GM23338 (cell line): ENCODE data around the gene WTIP. TPM values are rescaled to one million over a fixed set of nuclear protein-coding genes. Genes with fewer than 3 reads are reported as not detected.

Experiments
- ATAC-seq: fragments of 200-7000 bp; cut with Tn5 transposase; 3 replicates; pipeline ENCODE4 v1.9.1; 2020
- DNase-seq: peaks from one replicate; pipeline ENCODE4 v3.0.0-alpha.2; 2015; ENCODE audit warnings: low spot score
- H2AFZ ChIP-seq: fragments of 200-600 bp; sonication (generic); 2 replicates; pipeline ENCODE4 v1.8.0; 2016; ENCODE audit warnings: antibody characterized with exemption, mild to moderate bottlenecking, moderate library complexity
- H3F3A ChIP-seq: fragments of 200-600 bp; sonication (generic); replicated peaks from 2 replicates; pipeline ENCODE4 v1.8.0; 2017; ENCODE audit warnings: antibody characterized with exemption, mixed run types, low read depth
- H3K27ac ChIP-seq: fragments of 200-600 bp; sonication (generic); 2 replicates; pipeline ENCODE4 v1.6.1; 2016; ENCODE audit warnings: low read depth
- H3K27me3 ChIP-seq: fragments of 200-600 bp; sonication (generic); 2 replicates; pipeline ENCODE4 v1.8.0; 2016; ENCODE audit warnings: mild to moderate bottlenecking, mixed run types, moderate library complexity; ENCODE audit not compliant: insufficient read depth
- H3K36me3 ChIP-seq: fragments of 200-600 bp; sonication (generic); 2 replicates; pipeline ENCODE4 v1.8.0; 2016; ENCODE audit warnings: mild to moderate bottlenecking; ENCODE audit not compliant: insufficient read depth
- H3K4me1 ChIP-seq: fragments of 200-600 bp; sonication (generic); 2 replicates; pipeline ENCODE4 v1.8.0; 2016; ENCODE audit warnings: mild to moderate bottlenecking, moderate library complexity; ENCODE audit not compliant: insufficient read depth
- H3K4me2 ChIP-seq: fragments of 200-600 bp; sonication (generic); 2 replicates; pipeline ENCODE4 v1.7.1; 2017; ENCODE audit warnings: mixed run types
- H3K4me3 ChIP-seq: fragments of 200-600 bp; sonication (generic); 2 replicates; pipeline ENCODE4 v1.6.1; 2016; ENCODE audit warnings: mixed run types
- H3K79me2 ChIP-seq: fragments of 200-600 bp; sonication (generic); replicated peaks from 2 replicates; pipeline ENCODE4 v1.8.0; 2017; ENCODE audit warnings: mild to moderate bottlenecking; ENCODE audit not compliant: insufficient read depth
- H3K9me2 ChIP-seq: fragments of 200-600 bp; sonication (generic); 2 replicates; pipeline ENCODE4 v1.8.0; 2017; ENCODE audit not compliant: insufficient read depth
- H4K20me1 ChIP-seq: fragments of 200-600 bp; sonication (generic); replicated peaks from 2 replicates; pipeline ENCODE4 v1.8.0; 2017; ENCODE audit warnings: mild to moderate bottlenecking; ENCODE audit not compliant: insufficient read depth
- H3K27ac Mint-ChIP-seq: 2 replicates; pipeline ENCODE4 v1.8.0; 2020; ENCODE audit warnings: inconsistent platforms, mild to moderate bottlenecking, moderate library complexity, mixed read lengths
- H3K27me3 Mint-ChIP-seq: 3 replicates; pipeline ENCODE4 v1.8.0; 2022; ENCODE audit warnings: low read depth, mild to moderate bottlenecking, moderate library complexity, mixed read lengths, inconsistent platforms; ENCODE audit not compliant: insufficient read depth, poor library complexity
- H3K36me3 Mint-ChIP-seq: 3 replicates; pipeline ENCODE4 v1.8.0; 2021; ENCODE audit warnings: low read depth, mild to moderate bottlenecking, inconsistent platforms, moderate library complexity, mixed read lengths
- H3K4me1 Mint-ChIP-seq: 3 replicates; pipeline ENCODE4 v1.8.0; 2020; ENCODE audit warnings: mild to moderate bottlenecking, inconsistent platforms, mixed read lengths
- H3K4me3 Mint-ChIP-seq: 3 replicates; pipeline ENCODE4 v1.8.0; 2021; ENCODE audit warnings: moderate library complexity, mild to moderate bottlenecking, inconsistent platforms, mixed read lengths
- H3K9me3 Mint-ChIP-seq: 3 replicates; pipeline ENCODE4 v1.8.0; 2020; ENCODE audit warnings: moderate library complexity, mild to moderate bottlenecking, inconsistent platforms, mixed read lengths
- CREB1 ChIP-seq: fragments of 250-450 bp; sonication (Bioruptor Pico); IDR thresholded peaks from 2 replicates; pipeline ENCODE4 v1.5.0; 2020; ENCODE audit warnings: low read depth, mild to moderate bottlenecking, moderate library complexity
- EZH2phosphoT487 ChIP-seq: fragments of 200-600 bp; sonication (generic); IDR thresholded peaks from one replicate; pipeline ENCODE4 v1.8.1; 2018; ENCODE audit warnings: antibody characterized with exemption; ENCODE audit not compliant: unreplicated experiment
- STAT1 ChIP-seq: IDR thresholded peaks from one replicate; pipeline ENCODE4 v1.6.1; 2016; ENCODE audit warnings: antibody characterized with exemption; ENCODE audit not compliant: unreplicated experiment
- ZNF331 ChIP-seq: fragments of 250-450 bp; sonication (Bioruptor Pico); IDR thresholded peaks from 2 replicates; pipeline ENCODE4 v1.5.0; 2020; ENCODE audit warnings: low read depth, mild to moderate bottlenecking, moderate library complexity
- polyA plus RNA-seq: library from polyadenylated mRNA; unstranded; fragments of >200 nt; fragmentation: Nextera tagmentation; extraction: Ambion mirVana; gene quantifications from 2 replicates; pipeline ENCODE4 v1.2.1, GENCODE V29; 2016
- total RNA-seq: library from RNA; depleted of rRNA; stranded (reverse); fragments of >200 nt; shearing (Covaris generic); gene quantifications from 2 replicates; pipeline ENCODE4 v1.2.3, GENCODE V29; 2014
- TF ChIP-seq, protein P1 (sequence below): fragments of 250-450 bp; sonication (Bioruptor Pico); IDR thresholded peaks from 2 replicates; pipeline ENCODE4 v1.5.0; 2020; ENCODE audit warnings: mild to moderate bottlenecking, moderate library complexity
- TF ChIP-seq, protein P2 (sequence below): IDR thresholded peaks from one replicate; pipeline ENCODE4 v1.6.1; 2018; ENCODE audit warnings: antibody characterized with exemption; ENCODE audit not compliant: unreplicated experiment

The WTIP gene
- total and polyA plus RNA-seq, 2 experiments from 2014 or later: 0.47 to 8.9 TPM

GRCh38 chr19:34539396-34539795, 57.8 kb downstream of the WTIP start:
- peaks cover 17% of the 10 kb centered on the region for H3K9me3 Mint-ChIP-seq
- no peak overlapping the region for H2AFZ ChIP-seq
- no peak overlapping the region for H3K4me3 Mint-ChIP-seq
- H3K36me3 Mint-ChIP-seq: no peaks in the 10 kb centered on the region
- no peaks in the 10 kb centered on the region for H3K4me1 ChIP-seq
- no peak for ATAC-seq
- no peaks in the 10 kb centered on the region for H3K9me2 ChIP-seq
- H3K27me3 Mint-ChIP-seq: no peaks in the 10 kb centered on the region
- H3K27me3 ChIP-seq: no peaks in the 10 kb centered on the region
- H3K79me2 ChIP-seq: no peaks in the 10 kb centered on the region
- no peak for DNase-seq
- H3K4me2 ChIP-seq: no peak overlapping the region
- no peak overlapping the region for H3K27ac ChIP-seq
- H3F3A ChIP-seq: no peaks in the 10 kb centered on the region
- H3K4me3 ChIP-seq: no peak overlapping the region
- no peak overlapping the region for H3K27ac Mint-ChIP-seq
- H4K20me1 ChIP-seq: no peaks in the 10 kb centered on the region
- no peaks in the 10 kb centered on the region for H3K36me3 ChIP-seq
- H3K4me1 Mint-ChIP-seq: no peaks in the 10 kb centered on the region
- TF ChIP-seq, protein P1, sequence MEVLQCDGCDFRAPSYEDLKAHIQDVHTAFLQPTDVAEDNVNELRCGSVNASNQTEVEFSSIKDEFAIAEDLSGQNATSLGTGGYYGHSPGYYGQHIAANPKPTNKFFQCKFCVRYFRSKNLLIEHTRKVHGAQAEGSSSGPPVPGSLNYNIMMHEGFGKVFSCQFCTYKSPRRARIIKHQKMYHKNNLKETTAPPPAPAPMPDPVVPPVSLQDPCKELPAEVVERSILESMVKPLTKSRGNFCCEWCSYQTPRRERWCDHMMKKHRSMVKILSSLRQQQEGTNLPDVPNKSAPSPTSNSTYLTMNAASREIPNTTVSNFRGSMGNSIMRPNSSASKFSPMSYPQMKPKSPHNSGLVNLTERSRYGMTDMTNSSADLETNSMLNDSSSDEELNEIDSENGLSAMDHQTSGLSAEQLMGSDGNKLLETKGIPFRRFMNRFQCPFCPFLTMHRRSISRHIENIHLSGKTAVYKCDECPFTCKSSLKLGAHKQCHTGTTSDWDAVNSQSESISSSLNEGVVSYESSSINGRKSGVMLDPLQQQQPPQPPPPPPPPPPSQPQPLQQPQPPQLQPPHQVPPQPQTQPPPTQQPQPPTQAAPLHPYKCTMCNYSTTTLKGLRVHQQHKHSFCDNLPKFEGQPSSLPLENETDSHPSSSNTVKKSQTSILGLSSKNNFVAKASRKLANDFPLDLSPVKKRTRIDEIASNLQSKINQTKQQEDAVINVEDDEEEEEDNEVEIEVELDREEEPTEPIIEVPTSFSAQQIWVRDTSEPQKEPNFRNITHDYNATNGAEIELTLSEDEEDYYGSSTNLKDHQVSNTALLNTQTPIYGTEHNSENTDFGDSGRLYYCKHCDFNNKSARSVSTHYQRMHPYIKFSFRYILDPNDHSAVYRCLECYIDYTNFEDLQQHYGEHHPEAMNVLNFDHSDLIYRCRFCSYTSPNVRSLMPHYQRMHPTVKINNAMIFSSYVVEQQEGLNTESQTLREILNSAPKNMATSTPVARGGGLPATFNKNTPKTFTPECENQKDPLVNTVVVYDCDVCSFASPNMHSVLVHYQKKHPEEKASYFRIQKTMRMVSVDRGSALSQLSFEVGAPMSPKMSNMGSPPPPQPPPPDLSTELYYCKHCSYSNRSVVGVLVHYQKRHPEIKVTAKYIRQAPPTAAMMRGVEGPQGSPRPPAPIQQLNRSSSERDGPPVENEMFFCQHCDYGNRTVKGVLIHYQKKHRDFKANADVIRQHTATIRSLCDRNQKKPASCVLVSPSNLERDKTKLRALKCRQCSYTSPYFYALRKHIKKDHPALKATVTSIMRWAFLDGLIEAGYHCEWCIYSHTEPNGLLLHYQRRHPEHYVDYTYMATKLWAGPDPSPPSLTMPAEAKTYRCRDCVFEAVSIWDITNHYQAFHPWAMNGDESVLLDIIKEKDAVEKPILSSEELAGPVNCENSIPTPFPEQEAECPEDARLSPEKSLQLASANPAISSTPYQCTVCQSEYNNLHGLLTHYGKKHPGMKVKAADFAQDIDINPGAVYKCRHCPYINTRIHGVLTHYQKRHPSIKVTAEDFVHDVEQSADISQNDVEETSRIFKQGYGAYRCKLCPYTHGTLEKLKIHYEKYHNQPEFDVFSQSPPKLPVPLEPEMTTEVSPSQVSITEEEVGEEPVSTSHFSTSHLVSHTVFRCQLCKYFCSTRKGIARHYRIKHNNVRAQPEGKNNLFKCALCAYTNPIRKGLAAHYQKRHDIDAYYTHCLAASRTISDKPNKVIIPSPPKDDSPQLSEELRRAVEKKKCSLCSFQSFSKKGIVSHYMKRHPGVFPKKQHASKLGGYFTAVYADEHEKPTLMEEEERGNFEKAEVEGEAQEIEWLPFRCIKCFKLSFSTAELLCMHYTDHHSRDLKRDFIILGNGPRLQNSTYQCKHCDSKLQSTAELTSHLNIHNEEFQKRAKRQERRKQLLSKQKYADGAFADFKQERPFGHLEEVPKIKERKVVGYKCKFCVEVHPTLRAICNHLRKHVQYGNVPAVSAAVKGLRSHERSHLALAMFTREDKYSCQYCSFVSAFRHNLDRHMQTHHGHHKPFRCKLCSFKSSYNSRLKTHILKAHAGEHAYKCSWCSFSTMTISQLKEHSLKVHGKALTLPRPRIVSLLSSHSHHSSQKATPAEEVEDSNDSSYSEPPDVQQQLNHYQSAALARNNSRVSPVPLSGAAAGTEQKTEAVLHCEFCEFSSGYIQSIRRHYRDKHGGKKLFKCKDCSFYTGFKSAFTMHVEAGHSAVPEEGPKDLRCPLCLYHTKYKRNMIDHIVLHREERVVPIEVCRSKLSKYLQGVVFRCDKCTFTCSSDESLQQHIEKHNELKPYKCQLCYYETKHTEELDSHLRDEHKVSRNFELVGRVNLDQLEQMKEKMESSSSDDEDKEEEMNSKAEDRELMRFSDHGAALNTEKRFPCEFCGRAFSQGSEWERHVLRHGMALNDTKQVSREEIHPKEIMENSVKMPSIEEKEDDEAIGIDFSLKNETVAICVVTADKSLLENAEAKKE (CRISPR knock-in tag): no peak
- TF ChIP-seq ZNF331 (CRISPR knock-in tag) (no peak), CREB1 (CRISPR knock-in tag) (no peak), EZH2phosphoT487 (no peak), STAT1 (no peak)
- TF ChIP-seq, protein P2, sequence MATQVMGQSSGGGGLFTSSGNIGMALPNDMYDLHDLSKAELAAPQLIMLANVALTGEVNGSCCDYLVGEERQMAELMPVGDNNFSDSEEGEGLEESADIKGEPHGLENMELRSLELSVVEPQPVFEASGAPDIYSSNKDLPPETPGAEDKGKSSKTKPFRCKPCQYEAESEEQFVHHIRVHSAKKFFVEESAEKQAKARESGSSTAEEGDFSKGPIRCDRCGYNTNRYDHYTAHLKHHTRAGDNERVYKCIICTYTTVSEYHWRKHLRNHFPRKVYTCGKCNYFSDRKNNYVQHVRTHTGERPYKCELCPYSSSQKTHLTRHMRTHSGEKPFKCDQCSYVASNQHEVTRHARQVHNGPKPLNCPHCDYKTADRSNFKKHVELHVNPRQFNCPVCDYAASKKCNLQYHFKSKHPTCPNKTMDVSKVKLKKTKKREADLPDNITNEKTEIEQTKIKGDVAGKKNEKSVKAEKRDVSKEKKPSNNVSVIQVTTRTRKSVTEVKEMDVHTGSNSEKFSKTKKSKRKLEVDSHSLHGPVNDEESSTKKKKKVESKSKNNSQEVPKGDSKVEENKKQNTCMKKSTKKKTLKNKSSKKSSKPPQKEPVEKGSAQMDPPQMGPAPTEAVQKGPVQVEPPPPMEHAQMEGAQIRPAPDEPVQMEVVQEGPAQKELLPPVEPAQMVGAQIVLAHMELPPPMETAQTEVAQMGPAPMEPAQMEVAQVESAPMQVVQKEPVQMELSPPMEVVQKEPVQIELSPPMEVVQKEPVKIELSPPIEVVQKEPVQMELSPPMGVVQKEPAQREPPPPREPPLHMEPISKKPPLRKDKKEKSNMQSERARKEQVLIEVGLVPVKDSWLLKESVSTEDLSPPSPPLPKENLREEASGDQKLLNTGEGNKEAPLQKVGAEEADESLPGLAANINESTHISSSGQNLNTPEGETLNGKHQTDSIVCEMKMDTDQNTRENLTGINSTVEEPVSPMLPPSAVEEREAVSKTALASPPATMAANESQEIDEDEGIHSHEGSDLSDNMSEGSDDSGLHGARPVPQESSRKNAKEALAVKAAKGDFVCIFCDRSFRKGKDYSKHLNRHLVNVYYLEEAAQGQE: no peak
